GM23248 (cell line): ENCODE results near the gene PKD1. TPM values are rescaled to one million over a fixed set of nuclear protein-coding genes. Genes with fewer than 3 reads are reported as not detected.
A peak's percentile ranks its signal among the peaks of the same experiment; 100 is the strongest.

Source experiments
- DNase-seq: peaks from one replicate; pipeline ENCODE4 v3.0.0-alpha.2; 2015
- H2AFZ ChIP-seq: fragments of 200-600 bp; sonication (generic); 2 replicates; pipeline ENCODE4 v1.6.1; 2016; ENCODE audit warnings: antibody characterized with exemption
- H3F3A ChIP-seq: fragments of 200-600 bp; sonication (generic); 2 replicates; pipeline ENCODE4 v1.6.1; 2016; ENCODE audit warnings: mild to moderate bottlenecking, antibody characterized with exemption, mixed run types; ENCODE audit not compliant: insufficient read depth
- H3K27ac ChIP-seq: fragments of 200-600 bp; sonication (generic); 2 replicates; pipeline ENCODE4 v1.5.1; 2016; ENCODE audit warnings: mild to moderate bottlenecking
- H3K27me3 ChIP-seq: fragments of 200-600 bp; sonication (generic); replicated peaks from 2 replicates; pipeline ENCODE4 v1.6.1; 2016; ENCODE audit warnings: mild to moderate bottlenecking; ENCODE audit not compliant: insufficient read depth
- H3K36me3 ChIP-seq: fragments of 200-600 bp; sonication (generic); 2 replicates; pipeline ENCODE4 v1.6.1; 2016; ENCODE audit warnings: low read depth, mild to moderate bottlenecking
- H3K4me1 ChIP-seq: fragments of 200-600 bp; sonication (generic); 2 replicates; pipeline ENCODE4 v1.6.1; 2016; ENCODE audit warnings: mild to moderate bottlenecking; ENCODE audit not compliant: insufficient read depth
- H3K4me2 ChIP-seq: fragments of 200-600 bp; sonication (generic); one replicate; pipeline ENCODE4 v1.6.1; 2016; ENCODE audit warnings: mild to moderate bottlenecking; ENCODE audit not compliant: unreplicated experiment
- H3K4me3 ChIP-seq: fragments of 200-600 bp; sonication (generic); 2 replicates; pipeline ENCODE4 v1.5.1; 2016; ENCODE audit warnings: mild to moderate bottlenecking
- H3K79me2 ChIP-seq: fragments of 200-600 bp; sonication (generic); 2 replicates; pipeline ENCODE4 v1.6.1; 2016; ENCODE audit warnings: mild to moderate bottlenecking; ENCODE audit not compliant: insufficient read depth
- H3K9ac ChIP-seq: fragments of 200-600 bp; sonication (generic); 2 replicates; pipeline ENCODE4 v1.6.1; 2016; ENCODE audit warnings: mild to moderate bottlenecking
- H3K9me2 ChIP-seq: fragments of 200-600 bp; sonication (generic); 2 replicates; pipeline ENCODE4 v1.6.1; 2016; ENCODE audit warnings: mixed run types, mild to moderate bottlenecking, moderate library complexity; ENCODE audit not compliant: insufficient read depth
- H3K9me3 ChIP-seq: fragments of 200-600 bp; sonication (generic); one replicate; pipeline ENCODE4 v1.6.1; 2017; ENCODE audit warnings: low read depth
- H4K20me1 ChIP-seq: fragments of 200-600 bp; sonication (generic); 2 replicates; pipeline ENCODE4 v1.6.0; 2016; ENCODE audit not compliant: insufficient read depth
- EZH2 ChIP-seq: fragments of 200-600 bp; sonication (generic); IDR thresholded peaks from 2 replicates; pipeline ENCODE4 v1.6.1; 2018; ENCODE audit warnings: antibody characterized with exemption, mild to moderate bottlenecking; ENCODE audit not compliant: insufficient read depth, poor library complexity, severe bottlenecking
- EZH2phosphoT487 ChIP-seq: fragments of 200-600 bp; sonication (generic); IDR thresholded peaks from 2 replicates; pipeline ENCODE4 v1.6.1; 2018; ENCODE audit warnings: antibody characterized with exemption, moderate library complexity, mild to moderate bottlenecking, low read depth; ENCODE audit not compliant: insufficient read depth
- WGBS, 2 experiments: methylation state at CpG; one replicate each; pipeline ENCODE4 v1.1.6; 2015 to 2017; ENCODE audit warnings: low lambda C conversion rate in 2 of 2, low coverage in 1 of 2; ENCODE audit errors: missing lambda C conversion rate in 2 of 2; 5-methylcytosine and 5-hydroxymethylcytosine counted together
- in situ Hi-C: fragments of 300-500 bp; cut with MboI; formaldehyde crosslinking; loops from 2 replicates; pipeline ENCODE4 v1.15.0; 2020
- polyA plus RNA-seq: library from polyadenylated mRNA; unstranded; fragments of >200 nt; fragmentation: Nextera tagmentation; extraction: Ambion mirVana; gene quantifications from 2 replicates; pipeline ENCODE4 v1.2.1, GENCODE V29; 2016
- total RNA-seq: library from RNA; depleted of rRNA; stranded (reverse); fragments of >200 nt; shearing (Covaris generic); gene quantifications from 2 replicates; pipeline ENCODE4 v1.2.3, GENCODE V29; 2014

Gene PKD1
- total and polyA plus RNA-seq, 2 experiments from 2014 or later = 48.4 to 201 TPM

GRCh38 chr16:2054543-2055245 is 81.0 kb downstream of the PKD1 start:
- Histone ChIP-seq H3K4me1 (no peaks in the 10 kb centered on the region), H3K4me2 (no peak overlapping the region), H3F3A (no peaks in the 10 kb centered on the region), H3K4me3 (no peak overlapping the region), H4K20me1 (no peaks in the 10 kb centered on the region), H3K9me2 (no peaks in the 10 kb centered on the region), H3K36me3 (no peaks in the 10 kb centered on the region), H3K27ac (no peak overlapping the region), H3K79me2 (peaks cover 10% of the 10 kb centered on the region), H3K27me3 (no peaks in the 10 kb centered on the region), H3K9me3 (no peaks in the 10 kb centered on the region), H3K9ac (no peak overlapping the region), H2AFZ (no peak overlapping the region)
- no peak for DNase-seq
- TF ChIP-seq EZH2 (no peak), EZH2phosphoT487 (no peak)
- in situ Hi-C loops = no loop called here
- WGBS, 2 experiments = 87% methylated on average over 29 of the region's 29 CpGs

GRCh38 chr16:2053897-2054296 is 81.8 kb downstream of the PKD1 start:
- no peak overlapping the region for H3K4me2 ChIP-seq
- H3K9me3 ChIP-seq = no peaks in the 10 kb centered on the region
- H3K9ac ChIP-seq = no peak overlapping the region
- H3K79me2 ChIP-seq = peaks cover 18% of the 10 kb centered on the region
- H3K4me3 ChIP-seq = no peak overlapping the region
- in situ Hi-C loops = no loop called here
- no peak for DNase-seq
- H3F3A ChIP-seq = no peaks in the 10 kb centered on the region
- TF ChIP-seq EZH2 (no peak), EZH2phosphoT487 (no peak)
- H3K4me1 ChIP-seq = no peaks in the 10 kb centered on the region
- H3K36me3 ChIP-seq = no peaks in the 10 kb centered on the region
- no peaks in the 10 kb centered on the region for H4K20me1 ChIP-seq
- no peak overlapping the region for H3K27ac ChIP-seq
- H2AFZ ChIP-seq = no peak overlapping the region
- no peaks in the 10 kb centered on the region for H3K27me3 ChIP-seq
- no peaks in the 10 kb centered on the region for H3K9me2 ChIP-seq
- 94 to 96% methylated on average over 17 of the region's 17 CpGs for WGBS, 2 experiments

GRCh38 chr16:2053211-2053610 is 82.5 kb downstream of the PKD1 start:
- Histone ChIP-seq H3K9me3 (no peaks in the 10 kb centered on the region), H3K36me3 (no peaks in the 10 kb centered on the region), H3K27me3 (no peaks in the 10 kb centered on the region), H4K20me1 (no peaks in the 10 kb centered on the region), H2AFZ (no peak overlapping the region), H3K27ac (no peak overlapping the region), H3K79me2 (peaks cover 24% of the 10 kb centered on the region), H3K9ac (no peak overlapping the region), H3K4me2 (no peak overlapping the region), H3K4me1 (no peaks in the 10 kb centered on the region), H3F3A (no peaks in the 10 kb centered on the region), H3K9me2 (no peaks in the 10 kb centered on the region), H3K4me3 (no peak overlapping the region)
- WGBS, 2 experiments = 93 to 95% methylated on average over 21 of the region's 21 CpGs
- in situ Hi-C loops = no loop called here
- DNase-seq = no peak
- no peak for TF ChIP-seq EZH2
- no peak for TF ChIP-seq EZH2phosphoT487

GRCh38 chr16:2048116-2048543 is 87.6 kb downstream of the PKD1 start:
- H3K4me1 ChIP-seq = no peaks in the 10 kb centered on the region
- no peaks in the 10 kb centered on the region for H3K36me3 ChIP-seq
- no peaks in the 10 kb centered on the region for H3K27me3 ChIP-seq
- H2AFZ ChIP-seq = peak overlapping the region; percentile 85
- peak overlapping the region; percentile 83 for H3K4me3 ChIP-seq
- H3F3A ChIP-seq = no peaks in the 10 kb centered on the region
- DNase-seq = peak; percentile 60
- 0 to 2% methylated on average over 23 to 30 of the region's 30 CpGs for WGBS, 2 experiments
- TF ChIP-seq EZH2 = no peak
- no peak for TF ChIP-seq EZH2phosphoT487
- no peaks in the 10 kb centered on the region for H3K9me3 ChIP-seq
- peak overlapping the region; percentile 99 for H3K4me2 ChIP-seq
- no peaks in the 10 kb centered on the region for H3K9me2 ChIP-seq
- in situ Hi-C loops = no loop called here
- H3K79me2 ChIP-seq = peaks cover 29% of the 10 kb centered on the region
- no peak overlapping the region for H3K27ac ChIP-seq
- no peaks in the 10 kb centered on the region for H4K20me1 ChIP-seq
- H3K9ac ChIP-seq = peak overlapping the region; percentile 72
